ENCODE results near the gene MLH3. TPM values are rescaled to one million over a fixed set of nuclear protein-coding genes. Genes with fewer than 3 reads are reported as not detected.

Gene MLH3
- polyA plus RNA-seq, 1 of the 3 experiments (the other 2 are of a cell fraction) = 3.8 TPM

GRCh38 chr14:75083271-75083670 is 32.0 kb upstream of the MLH3 start:
- Histone ChIP-seq H3K27me3 (ENCODE audit: insufficient read depth) (no peaks in the 10 kb centered on the region), H3K9ac (no peak overlapping the region), H3K4me3 (ENCODE audit: low read depth in 2 of 2, low read length in 1 of 2) (no peak overlapping the region), H3K9me3 (no peaks in the 10 kb centered on the region), H4K20me1 (ENCODE audit: insufficient read depth) (no peaks in the 10 kb centered on the region), H2AFZ (ENCODE audit: low read depth) (no peak overlapping the region), H3K27ac (ENCODE audit: low read depth in 2 of 2, low read length in 1 of 2) (no peak overlapping the region), H3K36me3 (replicated peaks in 1 of 2; ENCODE audit: control insufficient read depth in 1 of 2, insufficient read depth in 2 of 2, low read length in 1 of 2) (peaks cover 42 to 64% of the 10 kb centered on the region in 2 experiments), H3K9me2 (no peaks in the 10 kb centered on the region), H3F3A (replicated peaks; ENCODE audit: insufficient read depth) (no peaks in the 10 kb centered on the region), H3K4me2 (no peak overlapping the region), H3K4me1 (ENCODE audit: control insufficient read depth in 1 of 2, insufficient read depth in 2 of 2, low read depth in 1 of 2, low read length in 1 of 2) (peaks cover 0 to 6% of the 10 kb centered on the region in 2 experiments; a peak in 1 of 4 replicates), H3K79me2 (ENCODE audit: insufficient read depth) (no peaks in the 10 kb centered on the region)
- POLR2A ChIA-PET = interaction anchor here (1.1 kb wide), 1 partner anchor 44 kb away, joined by 3 read pairs; the partner anchor contains the start of gene NEK9
- no peak for DNase-seq
- WGBS (ENCODE audit: low lambda C conversion rate) = 95% methylated on average over 1 of the region's 1 CpG
- TF ChIP-seq SMC3 (IDR thresholded peaks at IDR 0.05; ENCODE audit: low read depth, low read length) (no peak), RAD21 (IDR thresholded peaks at IDR 0.05; ENCODE audit: low read length) (no peak), TCF12 (IDR thresholded peaks at IDR 0.05) (no peak), EP300 (IDR thresholded peaks at IDR 0.05; ENCODE audit: borderline replicate concordance in 1 of 2, low read depth in 1 of 2, low read length in 1 of 2) (no peak), REST (IDR thresholded peaks at IDR 0.05; ENCODE audit: low read depth, low read length) (no peak), JUND (IDR thresholded peaks at IDR 0.05) (no peak), FOXM1 (IDR thresholded peaks at IDR 0.05; ENCODE audit: low read depth) (no peak), FOXJ3 (CRISPR knock-in tag; IDR thresholded peaks at IDR 0.05) (no peak), NRF1 (IDR thresholded peaks at IDR 0.05; ENCODE audit: low read depth, low read length) (no peak), RFX5 (IDR thresholded peaks at IDR 0.05; ENCODE audit: low read length) (no peak), TAF1 (IDR thresholded peaks at IDR 0.05; ENCODE audit: borderline replicate concordance, low read depth, low read length) (no peak), NFIC (IDR thresholded peaks at IDR 0.05; ENCODE audit: borderline replicate concordance) (no peak), YY1 (IDR thresholded peaks at IDR 0.05; ENCODE audit: low read depth) (no peak), MEF2A (IDR thresholded peaks at IDR 0.05; ENCODE audit: borderline replicate concordance, low read depth) (no peak), SIN3A (IDR thresholded peaks at IDR 0.05; ENCODE audit: borderline replicate concordance, low read depth, low read length) (no peak), POLR2AphosphoS5 (IDR thresholded peaks at IDR 0.05; ENCODE audit: low read depth, low read length) (no peak), IRF3 (IDR thresholded peaks at IDR 0.05; ENCODE audit: low read depth, low read length) (no peak)
- TF ChIP-seq, protein P1, sequence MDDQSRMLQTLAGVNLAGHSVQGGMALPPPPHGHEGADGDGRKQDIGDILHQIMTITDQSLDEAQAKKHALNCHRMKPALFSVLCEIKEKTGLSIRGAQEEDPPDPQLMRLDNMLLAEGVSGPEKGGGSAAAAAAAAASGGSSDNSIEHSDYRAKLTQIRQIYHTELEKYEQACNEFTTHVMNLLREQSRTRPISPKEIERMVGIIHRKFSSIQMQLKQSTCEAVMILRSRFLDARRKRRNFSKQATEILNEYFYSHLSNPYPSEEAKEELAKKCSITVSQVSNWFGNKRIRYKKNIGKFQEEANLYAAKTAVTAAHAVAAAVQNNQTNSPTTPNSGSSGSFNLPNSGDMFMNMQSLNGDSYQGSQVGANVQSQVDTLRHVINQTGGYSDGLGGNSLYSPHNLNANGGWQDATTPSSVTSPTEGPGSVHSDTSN (IDR thresholded peaks at IDR 0.05) = no peak
- TF ChIP-seq, protein P2, sequence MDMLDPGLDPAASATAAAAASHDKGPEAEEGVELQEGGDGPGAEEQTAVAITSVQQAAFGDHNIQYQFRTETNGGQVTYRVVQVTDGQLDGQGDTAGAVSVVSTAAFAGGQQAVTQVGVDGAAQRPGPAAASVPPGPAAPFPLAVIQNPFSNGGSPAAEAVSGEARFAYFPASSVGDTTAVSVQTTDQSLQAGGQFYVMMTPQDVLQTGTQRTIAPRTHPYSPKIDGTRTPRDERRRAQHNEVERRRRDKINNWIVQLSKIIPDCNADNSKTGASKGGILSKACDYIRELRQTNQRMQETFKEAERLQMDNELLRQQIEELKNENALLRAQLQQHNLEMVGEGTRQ (IDR thresholded peaks at IDR 0.05; ENCODE audit: borderline replicate concordance, low read depth, low read length) = no peak
- CTCF ChIA-PET = interaction anchor here (1.0 to 15.6 kb wide), 5 partner anchors 13 to 222 kb away, joined by 4 to 290 read pairs (median 7); partner anchors contain the start of gene ACYP1

Data from SK-N-SH (cell line).